Spinal cord (tissue), 10 donors: ENCODE data around the gene SLC5A8. TPM values are rescaled to one million over a fixed set of nuclear protein-coding genes. Genes with fewer than 3 reads are reported as not detected.

Source experiments
- DNase-seq, 6 donors: peaks; one replicate each; pipeline versions ENCODE4 v3.0.0 to v3.0.0-alpha.2; 2013 to 2015; ENCODE audit warnings: low spot score in 6 of 6, low read depth in 4 of 6
- H3K27ac ChIP-seq: one replicate; pipeline ENCODE4 v1.5.1; 2013; ENCODE audit warnings: low read depth, low read length, control low read depth
- H3K27me3 ChIP-seq: one replicate; pipeline ENCODE4 v1.6.1; 2013; ENCODE audit warnings: low read length; ENCODE audit not compliant: control insufficient read depth, insufficient read depth
- H3K36me3 ChIP-seq: one replicate; pipeline ENCODE4 v1.6.1; 2013; ENCODE audit warnings: low read length; ENCODE audit not compliant: control insufficient read depth, insufficient read depth
- H3K4me1 ChIP-seq: one replicate; pipeline ENCODE4 v1.6.1; 2013; ENCODE audit warnings: low read length; ENCODE audit not compliant: control insufficient read depth, insufficient read depth
- H3K4me3 ChIP-seq: one replicate; pipeline ENCODE4 v1.5.1; 2013; ENCODE audit warnings: low read depth, low read length, control low read depth
- H3K9me3 ChIP-seq: one replicate; pipeline ENCODE4 v1.6.1; 2013; ENCODE audit warnings: low read length; ENCODE audit not compliant: control insufficient read depth, insufficient read depth
- WGBS: methylation state at CpG from one replicate; pipeline ENCODE4 v1.1.5; 2013; ENCODE audit warnings: missing lambda C conversion rate; ENCODE audit not compliant: insufficient coverage; 5-methylcytosine and 5-hydroxymethylcytosine counted together
- long read RNA-seq, 4 donors: transcript quantifications; one replicate each; lab custom pipeline, GENCODE V29; 2026
- polyA plus RNA-seq, 2 donors: library from polyadenylated mRNA; unstranded; fragments of 120-200 nt; gene quantifications; one replicate each; pipeline ENCODE4 v1.2.1, GENCODE V29; 2013; ENCODE audit not compliant: insufficient read length in 2 of 2
- total RNA-seq, 2 donors: library from RNA; depleted of rRNA in 1 of 2; stranded (reverse); fragments of 120-200 nt in 1 of 2; fragments of >200 nt in 1 of 2; gene quantifications; one replicate each; pipeline versions ENCODE4 v1.2.3 to v1.2.4, GENCODE V29; 2013 to 2014
- donor health status: healthy.

SLC5A8 gene, protein sequence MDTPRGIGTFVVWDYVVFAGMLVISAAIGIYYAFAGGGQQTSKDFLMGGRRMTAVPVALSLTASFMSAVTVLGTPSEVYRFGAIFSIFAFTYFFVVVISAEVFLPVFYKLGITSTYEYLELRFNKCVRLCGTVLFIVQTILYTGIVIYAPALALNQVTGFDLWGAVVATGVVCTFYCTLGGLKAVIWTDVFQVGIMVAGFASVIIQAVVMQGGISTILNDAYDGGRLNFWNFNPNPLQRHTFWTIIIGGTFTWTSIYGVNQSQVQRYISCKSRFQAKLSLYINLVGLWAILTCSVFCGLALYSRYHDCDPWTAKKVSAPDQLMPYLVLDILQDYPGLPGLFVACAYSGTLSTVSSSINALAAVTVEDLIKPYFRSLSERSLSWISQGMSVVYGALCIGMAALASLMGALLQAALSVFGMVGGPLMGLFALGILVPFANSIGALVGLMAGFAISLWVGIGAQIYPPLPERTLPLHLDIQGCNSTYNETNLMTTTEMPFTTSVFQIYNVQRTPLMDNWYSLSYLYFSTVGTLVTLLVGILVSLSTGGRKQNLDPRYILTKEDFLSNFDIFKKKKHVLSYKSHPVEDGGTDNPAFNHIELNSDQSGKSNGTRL
- 1 to 10 TPM in 1 of 2 donors, under 1 TPM in 1; 0.22 to 1.1 TPM for total RNA-seq
- under 1 TPM; 0.40 to 0.71 TPM for polyA plus RNA-seq
- long read RNA-seq, donor 1 = 0 reads
- long read RNA-seq, donor 2 = 0 reads
- long read RNA-seq, donor 3, full-length matches to known transcripts = 1 of 1 reads
- long read RNA-seq, donor 3, partial matches to known transcripts = 0 of 1 reads
- long read RNA-seq, donor 3, other reads (novel, unspliced or antisense) = 0 of 1 reads
- long read RNA-seq, donor 4 = 0 reads

DNA sequence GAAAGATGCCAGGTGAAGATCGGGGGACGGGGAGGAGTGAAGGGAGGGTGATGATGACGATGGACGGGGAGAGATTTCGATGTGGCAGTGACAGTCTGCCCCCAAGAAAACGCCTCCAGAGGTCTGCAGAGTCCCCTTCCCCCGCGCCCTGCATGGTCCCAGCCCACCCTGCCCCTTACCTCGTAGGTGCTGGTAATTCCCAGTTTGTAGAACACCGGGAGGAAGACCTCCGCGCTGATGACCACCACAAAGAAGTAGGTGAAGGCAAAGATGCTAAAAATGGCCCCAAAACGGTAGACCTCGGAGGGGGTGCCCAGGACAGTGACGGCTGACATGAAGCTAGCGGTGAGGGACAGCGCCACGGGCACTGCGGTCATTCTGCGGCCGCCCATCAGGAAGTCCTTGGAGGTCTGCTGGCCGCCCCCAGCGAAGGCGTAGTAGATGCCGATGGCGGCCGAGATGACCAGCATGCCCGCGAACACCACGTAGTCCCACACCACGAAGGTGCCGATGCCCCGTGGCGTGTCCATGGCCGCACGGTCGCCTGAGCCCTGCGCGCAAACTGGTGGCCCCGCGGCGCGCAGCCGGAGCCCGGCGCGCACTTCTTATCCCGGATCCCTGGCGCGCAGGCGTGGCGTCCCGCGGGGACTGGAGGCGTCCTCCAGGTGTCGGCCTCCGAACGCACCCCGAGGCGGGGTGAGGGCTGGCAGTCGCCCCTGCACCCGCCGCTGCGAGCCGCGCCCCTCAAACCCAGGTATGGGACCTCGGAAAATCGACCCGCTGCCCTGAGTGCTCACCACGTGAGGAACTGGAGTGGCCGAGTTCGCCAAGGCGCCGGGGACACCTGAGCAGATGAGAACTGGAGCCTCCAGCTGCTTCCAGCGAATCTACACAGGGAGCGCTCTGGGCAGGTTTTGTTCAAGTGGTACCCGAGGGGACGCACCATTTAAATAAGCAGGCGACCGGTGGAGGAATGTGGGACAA, at the start of gene SLC5A8:
TSS of gene SLC5A8 (minus strand) at position 920 of the 984 bp plus-strand sequence. CDS start at position 530, 390 bp downstream.
- Histone ChIP-seq H3K9me3 (no peaks in the 10 kb centered on the region), H3K4me1 (no peaks in the 10 kb centered on the region), H3K4me3 (peak within 1 kb of the TSS; percentile 17), H3K36me3 (no peaks in the 10 kb centered on the region), H3K27me3 (peaks cover 18% of the 10 kb centered on the region), H3K27ac (no peak within 1 kb of the TSS)
- 2% methylated on average over 75 of the region's 80 CpGs for WGBS
- peak in 2 of 6 donors; percentile 29 to 67 for DNase-seq

DNA sequence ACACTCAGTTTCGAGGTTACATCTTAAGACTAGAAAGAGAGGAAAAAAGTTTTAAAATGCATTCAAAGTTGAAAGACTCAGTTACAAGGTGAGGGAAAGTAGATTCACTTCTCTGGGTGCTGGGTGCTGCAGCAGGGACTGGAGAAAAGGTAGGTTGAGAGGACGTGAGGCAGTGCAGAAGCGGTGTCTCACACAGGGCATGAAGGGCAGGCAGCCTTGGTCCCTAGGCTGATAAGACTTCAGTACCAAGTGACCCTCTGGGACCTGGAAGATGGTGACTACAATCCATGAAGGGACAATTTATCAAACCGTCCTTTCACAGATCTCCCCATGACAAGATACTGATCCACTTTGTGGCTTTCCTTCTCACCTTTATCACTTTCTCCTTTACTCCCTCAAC, 47.3 kb upstream of the SLC5A8 start:
- Histone ChIP-seq H3K9me3 (no peaks in the 10 kb centered on the region), H3K27me3 (no peaks in the 10 kb centered on the region), H3K27ac (no peak overlapping the region), H3K4me1 (no peaks in the 10 kb centered on the region), H3K36me3 (no peaks in the 10 kb centered on the region), H3K4me3 (no peak overlapping the region)
- WGBS = 83% methylated on average over 2 of the region's 4 CpGs
- DNase-seq = no peak

DNA sequence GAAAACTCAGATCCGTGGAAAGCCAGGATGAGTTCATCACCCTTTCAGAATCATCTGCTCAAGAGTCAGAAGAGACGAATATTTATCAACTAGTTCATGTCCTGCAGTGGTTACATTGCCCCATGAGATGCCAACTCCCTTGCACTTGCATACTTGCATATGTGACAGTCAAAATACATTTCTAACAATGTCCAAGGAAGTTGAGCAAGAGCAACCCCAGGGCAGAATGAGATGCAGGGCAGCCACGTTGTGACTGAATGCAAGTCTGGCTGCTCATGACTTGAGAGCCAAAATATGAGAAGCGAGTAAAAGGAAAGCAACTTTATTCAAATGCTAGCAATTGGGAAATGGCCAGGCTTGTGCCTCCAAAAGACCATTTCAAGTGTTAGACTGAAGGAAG, 46.2 kb upstream of the SLC5A8 start:
- Histone ChIP-seq H3K27me3 (no peaks in the 10 kb centered on the region), H3K9me3 (no peaks in the 10 kb centered on the region), H3K27ac (no peak overlapping the region), H3K4me3 (no peak overlapping the region), H3K4me1 (no peaks in the 10 kb centered on the region), H3K36me3 (no peaks in the 10 kb centered on the region)
- DNase-seq = no peak
- 69% methylated on average over 4 of the region's 4 CpGs for WGBS

DNA sequence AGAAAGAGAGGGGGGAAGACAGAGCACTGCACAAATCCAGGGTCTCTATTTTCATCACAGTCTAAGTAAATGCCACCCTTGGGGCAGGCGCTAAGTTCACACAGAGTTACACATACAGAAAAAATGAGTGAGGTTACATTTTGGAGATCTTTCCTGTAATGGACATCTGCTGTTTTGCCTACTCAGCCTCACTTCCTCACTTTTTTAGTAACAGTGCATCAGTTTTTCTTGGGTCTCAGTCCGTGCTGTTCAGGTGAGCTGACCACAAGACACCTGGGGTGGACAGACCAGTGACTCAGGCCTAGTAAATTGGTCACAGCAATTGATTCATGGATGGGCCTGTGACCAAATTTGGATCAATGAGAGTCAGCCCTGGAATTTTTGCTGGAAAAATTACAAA, 33.6 kb upstream of the SLC5A8 start:
- Histone ChIP-seq H3K36me3 (no peaks in the 10 kb centered on the region), H3K27ac (no peak overlapping the region), H3K9me3 (no peaks in the 10 kb centered on the region), H3K4me1 (no peaks in the 10 kb centered on the region), H3K4me3 (no peak overlapping the region), H3K27me3 (no peaks in the 10 kb centered on the region)
- WGBS = 88% methylated on average over 1 of the region's 2 CpGs
- DNase-seq = no peak

DNA sequence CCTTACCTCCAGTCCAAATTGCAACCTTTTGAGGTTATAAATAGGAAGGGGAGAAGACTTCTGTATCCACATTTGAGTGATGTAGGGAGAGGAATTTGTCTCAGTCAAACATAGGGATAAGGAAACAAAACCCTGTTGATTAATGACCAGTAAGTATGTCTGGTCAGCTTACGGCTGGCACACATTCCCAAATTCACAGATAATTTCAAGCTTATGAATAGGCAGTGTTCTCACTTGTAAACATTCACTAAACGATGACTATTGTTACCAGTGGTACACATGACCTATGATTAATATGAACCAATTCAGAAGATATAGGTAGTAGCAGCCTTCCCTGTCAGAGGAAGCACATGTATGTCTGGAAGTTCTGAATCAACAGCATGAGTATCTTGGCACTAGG, 33.0 kb upstream of the SLC5A8 start:
- H3K4me3 ChIP-seq = no peak overlapping the region
- WGBS = no CpG with 5 or more reads among the region's 2 CpGs
- no peak overlapping the region for H3K27ac ChIP-seq
- no peak for DNase-seq
- no peaks in the 10 kb centered on the region for H3K36me3 ChIP-seq
- H3K4me1 ChIP-seq = no peaks in the 10 kb centered on the region
- no peaks in the 10 kb centered on the region for H3K9me3 ChIP-seq
- no peaks in the 10 kb centered on the region for H3K27me3 ChIP-seq

DNA sequence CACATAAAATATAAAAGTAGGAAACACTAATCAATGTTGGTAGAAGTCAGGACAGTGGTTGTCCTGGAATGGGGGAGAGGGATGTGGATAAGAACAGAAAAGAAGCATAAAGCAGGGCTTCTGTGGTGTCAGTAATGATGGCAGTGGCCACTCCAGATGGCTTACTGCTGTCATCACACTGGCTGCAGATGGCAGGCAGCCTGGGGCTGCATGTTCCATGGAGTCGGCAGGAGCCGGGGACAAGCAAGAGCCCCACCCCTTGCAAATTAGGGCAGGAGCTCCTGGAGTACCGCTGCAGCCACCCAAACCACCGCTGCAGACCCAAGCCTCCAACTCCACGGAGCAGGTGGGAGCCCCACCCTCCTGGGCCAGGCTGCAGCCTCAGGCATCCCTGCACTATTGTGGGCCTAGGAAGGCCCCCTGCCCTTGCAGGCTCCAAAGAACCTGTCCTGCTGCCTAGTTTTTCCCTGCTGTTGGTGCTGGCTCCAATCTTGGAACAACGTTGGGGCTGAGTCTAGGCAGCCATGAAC, 28.8 kb upstream of the SLC5A8 start:
- 74% methylated on average over 6 of the region's 6 CpGs for WGBS
- Histone ChIP-seq H3K27me3 (no peaks in the 10 kb centered on the region), H3K27ac (no peak overlapping the region), H3K36me3 (no peaks in the 10 kb centered on the region), H3K4me1 (no peaks in the 10 kb centered on the region), H3K9me3 (no peaks in the 10 kb centered on the region), H3K4me3 (no peak overlapping the region)
- DNase-seq = peak in 2 of 6 donors; percentile 41 to 79

DNA sequence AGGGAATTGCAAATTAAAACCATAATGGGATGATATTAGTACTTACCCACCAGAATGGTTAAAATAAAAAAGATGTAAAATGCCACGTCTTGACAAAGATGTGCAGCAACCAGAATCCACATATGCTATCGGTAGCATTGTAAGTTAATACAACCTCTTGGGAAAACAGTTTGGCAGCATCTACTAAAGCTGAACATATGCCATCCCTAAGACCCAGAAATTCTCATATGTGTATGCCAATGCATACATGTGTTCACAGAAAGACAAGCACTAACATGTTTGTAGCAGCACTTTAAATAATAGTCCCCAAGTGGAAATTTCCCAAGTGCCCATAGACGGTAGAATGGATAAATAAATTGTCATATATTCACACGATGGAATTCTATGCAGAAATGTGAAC, 28.3 kb upstream of the SLC5A8 start:
- Histone ChIP-seq H3K27ac (no peak overlapping the region), H3K4me3 (no peak overlapping the region), H3K27me3 (no peaks in the 10 kb centered on the region), H3K4me1 (no peaks in the 10 kb centered on the region), H3K9me3 (no peaks in the 10 kb centered on the region), H3K36me3 (no peaks in the 10 kb centered on the region)
- DNase-seq = peak in 3 of 6 donors; percentile 2 to 81 (median 74)
- 90% methylated on average over 2 of the region's 4 CpGs for WGBS

DNA sequence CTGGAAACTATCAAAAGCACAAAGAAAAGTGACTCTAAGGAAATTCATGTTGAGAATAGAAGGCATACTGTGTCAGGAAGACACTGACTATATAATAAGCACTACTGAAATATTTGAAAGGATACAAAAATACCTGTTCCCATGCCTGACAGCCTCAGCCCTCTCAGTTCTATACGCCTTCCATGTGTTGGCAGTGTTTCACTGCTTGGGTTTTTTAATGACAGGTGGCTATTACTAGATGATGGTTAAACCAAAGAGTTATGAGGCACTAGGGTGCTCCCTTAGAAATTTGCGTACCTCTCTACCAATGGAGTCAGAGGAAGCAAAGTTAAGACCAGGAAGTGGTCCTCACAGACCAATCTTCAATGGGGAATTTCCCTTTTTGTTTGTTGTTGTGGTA, 25.6 kb upstream of the SLC5A8 start:
- WGBS = no CpG with 5 or more reads among the region's 2 CpGs
- Histone ChIP-seq H3K4me3 (no peak overlapping the region), H3K9me3 (no peaks in the 10 kb centered on the region), H3K27me3 (no peaks in the 10 kb centered on the region), H3K4me1 (no peaks in the 10 kb centered on the region), H3K27ac (no peak overlapping the region), H3K36me3 (no peaks in the 10 kb centered on the region)
- DNase-seq = no peak

DNA sequence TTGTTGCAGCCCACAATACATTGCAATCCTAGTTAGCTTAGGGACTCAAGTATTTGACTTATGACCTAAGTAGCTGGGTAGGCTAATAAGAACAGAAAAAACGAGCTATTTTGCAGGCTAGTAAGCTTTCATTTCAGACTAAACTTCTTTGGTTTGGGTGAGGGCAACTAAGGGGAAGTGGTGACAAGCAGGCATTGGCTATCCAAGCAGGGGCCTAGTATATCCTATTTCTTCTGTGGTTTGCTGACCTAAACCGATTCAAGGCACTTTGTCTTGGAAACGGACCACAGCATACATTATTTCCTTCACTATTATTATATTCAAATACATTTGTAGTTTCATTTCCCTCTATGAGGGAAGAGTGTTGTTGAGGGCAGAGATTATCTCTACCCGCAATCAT, 21.6 kb upstream of the SLC5A8 start:
- no peaks in the 10 kb centered on the region for H3K27me3 ChIP-seq
- no peak overlapping the region for H3K4me3 ChIP-seq
- no peaks in the 10 kb centered on the region for H3K4me1 ChIP-seq
- H3K9me3 ChIP-seq = no peaks in the 10 kb centered on the region
- H3K27ac ChIP-seq = no peak overlapping the region
- no peaks in the 10 kb centered on the region for H3K36me3 ChIP-seq
- 83% methylated on average over 1 of the region's 4 CpGs for WGBS
- DNase-seq = no peak
